VCaP (cell line): ENCODE results near the gene NMS.

ENCODE experiments used
- H3K27ac ChIP-seq: fragments of 450-650 bp; 2 replicates; pipeline ENCODE4 v1.5.1; 2017
- CTCF ChIP-seq: fragments of 450-650 bp; conservative IDR thresholded peaks from 2 replicates; pipeline ENCODE4 v1.5.1; 2017; ENCODE audit warnings: mild to moderate bottlenecking, moderate library complexity

Gene NMS

DNA sequence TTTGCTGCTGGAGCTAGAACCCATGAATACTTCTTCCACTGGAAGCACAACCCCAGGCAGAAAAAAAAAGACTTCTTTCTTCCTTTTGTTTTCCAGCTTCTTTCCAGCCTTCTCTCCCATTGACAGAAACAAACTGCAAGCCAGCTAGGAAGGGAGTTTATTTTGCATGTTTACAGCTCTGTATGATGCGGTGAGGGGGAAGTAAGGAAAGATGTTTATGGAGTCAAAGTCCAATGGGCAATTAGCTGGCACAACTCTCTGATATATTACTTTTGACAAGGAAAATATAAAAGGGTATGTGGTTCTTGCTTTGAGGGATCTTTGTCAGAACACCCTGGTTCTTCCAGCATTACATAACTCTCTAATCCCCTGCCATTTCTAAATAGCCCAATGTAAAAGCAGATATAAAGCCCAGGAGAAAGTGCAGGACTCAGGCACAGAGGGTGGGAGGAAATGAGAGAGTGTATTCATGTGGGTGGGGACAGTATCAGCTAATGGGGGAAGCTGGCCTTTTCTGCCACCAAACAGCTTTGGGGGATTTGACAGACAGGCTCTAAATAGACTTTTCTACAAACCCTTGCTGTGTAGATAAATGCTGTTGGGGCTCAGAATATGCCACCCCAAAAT lies 9.3 kb upstream of the NMS start:
- no peak overlapping the region for H3K27ac ChIP-seq
- no peak for TF ChIP-seq CTCF

DNA sequence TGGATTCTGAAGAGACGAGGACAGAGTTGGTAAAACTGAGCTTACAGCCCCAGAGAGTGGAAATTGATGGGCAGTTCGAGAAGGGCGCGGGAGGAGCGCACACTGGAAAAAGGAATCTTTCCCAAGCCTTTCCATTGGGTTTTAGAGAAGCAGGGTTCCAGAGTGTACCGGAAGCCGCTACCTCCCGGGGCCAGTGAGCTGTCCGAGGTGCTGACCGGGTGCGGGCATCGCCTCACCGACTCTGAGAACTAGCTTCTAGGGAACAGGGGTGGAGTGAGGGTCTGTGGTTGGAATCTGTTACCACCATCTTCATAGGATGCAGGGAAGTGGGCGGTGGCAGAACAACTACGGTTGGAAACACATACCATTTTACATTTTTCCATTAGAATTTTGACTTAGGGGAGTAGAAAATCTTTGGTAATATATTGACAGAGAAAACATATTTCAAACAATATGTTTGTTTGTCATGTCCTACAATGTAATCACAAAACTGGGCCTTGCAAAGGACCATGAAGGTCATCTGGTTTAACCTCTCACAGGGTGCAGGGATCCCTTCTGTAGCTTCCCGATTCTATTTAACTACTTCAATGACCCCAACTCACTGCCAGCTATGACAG lies 724 bp downstream of the NMS start:
- no peak overlapping the region for H3K27ac ChIP-seq
- TF ChIP-seq CTCF, result no peak

GRCh38 chr2:100476606-100477005 lies 6.3 kb downstream of the NMS start:
- TF ChIP-seq CTCF, result no peak
- H3K27ac ChIP-seq, result no peak overlapping the region

- no peak for TF ChIP-seq CTCF
- H3K27ac ChIP-seq, result no peak overlapping the region
Measured at GRCh38 chr2:100482741-100483140, 12.5 kb downstream of the NMS start.

DNA sequence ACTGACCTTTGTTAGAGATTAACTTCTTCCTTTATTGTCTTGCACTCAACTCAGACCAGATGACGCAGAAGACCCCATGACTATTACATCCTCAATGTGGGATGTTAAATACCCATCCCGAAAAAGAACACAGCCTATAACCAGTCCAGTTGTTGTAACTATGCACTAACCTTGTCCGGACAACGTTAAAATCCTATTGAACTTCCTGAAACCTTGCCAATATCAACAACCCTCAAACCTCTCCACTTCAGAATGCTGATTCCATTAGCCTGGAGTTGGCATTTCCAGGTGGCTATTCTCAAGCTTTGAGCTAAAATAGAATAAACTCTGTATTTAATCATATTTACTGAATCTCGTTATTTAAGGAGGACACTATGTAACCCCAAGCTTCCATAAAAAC lies 13.6 kb downstream of the NMS start:
- TF ChIP-seq CTCF, result no peak

DNA sequence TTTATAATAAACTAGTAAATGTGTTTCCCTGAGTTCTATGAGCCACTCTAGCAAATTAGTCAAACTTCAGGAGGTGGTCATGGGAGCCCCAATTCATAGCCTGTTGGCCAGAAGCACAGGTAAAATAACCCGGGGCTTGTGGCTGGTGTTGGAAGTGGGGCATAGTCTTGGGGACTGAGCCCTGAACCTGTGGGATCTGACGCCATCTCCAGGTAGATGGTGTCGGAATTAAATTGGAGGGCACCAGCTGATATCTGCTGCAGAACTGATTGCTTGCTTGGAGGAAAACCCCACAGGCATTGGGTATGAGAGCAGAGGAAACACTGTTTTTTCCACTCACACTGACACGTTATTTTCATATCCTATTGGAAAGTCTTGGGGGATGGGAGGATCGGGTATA lies 14.1 kb downstream of the NMS start:
- no peak for TF ChIP-seq CTCF
- no peak overlapping the region for H3K27ac ChIP-seq

More for the DNA sequence above, 13.6 kb downstream of the NMS start:
- H3K27ac ChIP-seq, result no peak overlapping the region

DNA sequence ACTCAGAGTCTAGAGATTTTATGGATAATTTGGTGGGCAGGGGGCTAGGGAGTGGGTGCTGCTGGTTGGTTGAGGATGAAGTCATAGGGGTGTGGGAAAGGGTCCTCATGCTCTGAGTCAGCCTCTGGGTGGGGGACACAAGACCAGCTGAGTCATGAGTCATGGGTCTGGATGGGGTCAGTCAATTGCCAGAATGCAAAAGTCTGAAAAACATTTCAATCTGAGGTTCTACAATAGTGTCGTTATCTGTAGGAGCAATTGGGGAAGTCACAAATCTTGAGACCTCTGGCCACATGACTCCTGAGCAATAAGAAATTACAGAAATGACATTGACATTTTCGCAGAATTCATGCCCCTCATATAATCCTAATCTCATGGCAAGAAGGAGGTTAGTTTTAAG lies 15.1 kb downstream of the NMS start:
- TF ChIP-seq CTCF, result no peak
- no peak overlapping the region for H3K27ac ChIP-seq
